NCI-H82 treated with DMSO at 0.1 percent for 48 hours (cell line): ENCODE results near the gene CCDC90B.
A peak's percentile ranks its signal among the peaks of the same experiment; 100 is the strongest.

Source experiments
- DNase-seq: peaks from one replicate; lab custom pipeline; 2025; ENCODE audit not compliant: unreplicated experiment; lab: John Stamatoyannopoulos, UW

CCDC90B gene

DNA sequence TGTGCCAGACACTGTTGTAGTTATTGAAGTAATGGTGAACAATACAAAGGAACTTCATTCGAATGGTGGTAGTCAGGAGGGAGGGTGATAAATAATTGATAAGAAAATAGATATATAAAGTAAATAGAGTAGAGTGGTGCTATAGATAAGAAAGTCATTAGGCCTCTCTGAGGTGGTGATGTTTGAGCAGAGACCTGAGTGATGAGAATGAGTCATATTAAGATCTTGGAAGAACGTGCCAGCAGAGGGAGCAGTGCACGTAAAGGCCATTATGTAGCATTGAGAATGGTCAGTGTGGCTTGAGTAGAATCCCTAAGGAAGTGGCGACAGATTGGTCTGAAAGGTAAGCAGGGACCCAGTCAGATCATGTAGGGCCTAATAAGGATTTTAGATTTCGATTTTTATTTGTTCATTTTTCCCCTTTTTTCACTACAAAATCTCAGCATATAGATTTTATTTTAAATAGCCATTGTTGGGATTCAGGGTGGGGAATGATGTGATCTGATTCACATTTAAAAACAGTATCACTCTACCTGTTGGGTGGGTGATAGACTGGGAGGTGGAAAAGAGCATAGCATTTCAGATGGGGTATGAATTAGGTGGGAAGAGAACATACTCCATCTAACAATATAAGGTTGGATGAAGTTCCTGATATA, 44.7 kb downstream of the CCDC90B start:
- peak; percentile 21 for DNase-seq

DNA sequence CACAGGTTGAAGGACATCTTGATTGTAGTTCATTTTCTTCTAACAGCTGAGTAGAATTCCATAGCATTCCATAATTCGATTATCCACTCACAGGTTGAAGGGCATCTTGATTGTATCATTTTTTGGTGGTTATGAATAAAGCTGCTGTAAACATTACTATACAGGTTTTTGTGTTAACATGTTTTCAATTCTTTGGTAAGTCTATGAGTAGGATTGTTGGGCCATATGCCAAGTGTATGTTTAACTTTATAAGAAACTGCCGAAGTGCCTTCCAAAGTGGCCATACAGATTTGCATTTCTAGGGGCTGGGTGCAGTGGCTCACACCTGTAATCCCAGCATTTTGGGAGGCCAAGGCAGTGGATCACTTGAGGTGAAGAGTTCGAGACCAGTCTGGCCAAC, 48.1 kb downstream of the CCDC90B start:
- DNase-seq = no peak

DNA sequence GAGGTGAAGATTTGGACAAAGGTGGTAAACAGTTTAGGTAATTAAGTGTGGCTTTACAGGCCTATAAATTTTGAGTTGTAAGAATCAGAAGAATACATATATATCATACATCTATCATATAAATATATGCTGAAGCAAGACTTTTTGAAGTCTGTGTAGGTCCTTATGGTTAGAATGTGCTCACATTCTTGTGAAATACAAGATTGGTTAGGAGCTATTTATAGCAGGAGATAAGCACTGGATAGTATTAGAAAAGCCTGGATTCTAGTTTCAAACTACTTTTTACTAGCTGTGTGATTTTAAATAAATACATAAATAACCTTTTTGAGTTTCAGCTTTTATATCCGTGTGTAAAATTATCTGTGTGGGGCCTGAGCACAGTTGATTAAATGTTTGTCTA, 50.3 kb downstream of the CCDC90B start:
- no peak for DNase-seq

DNA sequence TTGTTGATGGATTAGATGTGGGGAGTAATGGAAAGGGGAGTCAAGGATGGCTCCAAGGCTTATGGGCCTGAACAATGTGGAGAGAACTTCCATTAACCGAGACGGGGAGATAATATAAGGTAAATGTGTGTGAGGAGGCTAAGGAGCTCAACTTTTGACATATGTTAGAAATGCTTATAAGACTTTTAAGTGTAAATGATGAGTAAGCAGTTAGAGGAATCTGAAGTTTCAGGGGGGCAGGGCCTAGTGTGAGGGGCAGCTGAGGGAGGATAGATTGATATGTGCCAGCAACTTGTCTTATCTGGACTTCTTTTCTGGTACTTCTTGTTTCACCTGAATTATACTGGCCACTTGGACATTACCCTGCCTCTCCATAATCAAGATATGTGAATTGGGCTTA, 62.7 kb downstream of the CCDC90B start:
- no peak for DNase-seq

DNA sequence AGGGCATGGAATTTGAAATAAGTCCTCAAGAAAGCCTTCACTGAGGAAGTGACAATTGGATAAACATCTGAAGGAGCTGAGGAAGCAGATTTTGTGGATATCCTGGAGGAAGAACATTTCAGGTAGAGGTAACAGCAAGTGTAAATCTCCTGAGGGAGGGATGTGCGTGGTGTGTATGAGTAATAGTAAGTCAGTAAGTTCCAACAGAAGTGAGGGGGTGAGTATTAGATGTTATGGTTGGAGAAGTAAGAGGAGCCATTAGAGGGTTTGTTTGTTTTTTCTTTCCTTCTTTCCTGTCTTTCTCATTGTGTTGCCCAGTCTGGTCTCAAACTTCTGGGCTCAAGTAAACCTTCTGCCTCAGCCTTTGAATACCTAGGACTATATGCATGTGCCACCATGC, 63.7 kb downstream of the CCDC90B start:
- DNase-seq = no peak

DNA sequence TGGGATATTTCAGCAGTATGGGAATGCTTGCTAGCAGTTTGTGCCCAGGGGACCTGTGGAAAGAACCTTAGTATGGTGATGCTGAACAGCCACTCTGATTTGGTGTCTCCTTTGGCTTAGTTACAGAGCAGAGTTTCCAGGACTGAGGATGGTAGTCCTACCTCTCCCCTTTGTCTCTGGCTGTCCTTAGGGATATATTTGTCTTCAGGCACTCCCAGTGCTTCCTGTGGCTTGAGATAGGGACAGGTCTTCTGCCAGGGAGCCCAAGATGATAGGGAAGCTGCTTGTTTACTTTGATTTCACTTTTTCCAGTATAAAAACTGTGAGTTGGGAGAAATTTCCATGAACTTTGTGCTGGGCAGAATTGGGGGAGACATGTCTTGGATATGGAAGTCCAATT, 64.5 kb downstream of the CCDC90B start:
- DNase-seq = no peak

DNA sequence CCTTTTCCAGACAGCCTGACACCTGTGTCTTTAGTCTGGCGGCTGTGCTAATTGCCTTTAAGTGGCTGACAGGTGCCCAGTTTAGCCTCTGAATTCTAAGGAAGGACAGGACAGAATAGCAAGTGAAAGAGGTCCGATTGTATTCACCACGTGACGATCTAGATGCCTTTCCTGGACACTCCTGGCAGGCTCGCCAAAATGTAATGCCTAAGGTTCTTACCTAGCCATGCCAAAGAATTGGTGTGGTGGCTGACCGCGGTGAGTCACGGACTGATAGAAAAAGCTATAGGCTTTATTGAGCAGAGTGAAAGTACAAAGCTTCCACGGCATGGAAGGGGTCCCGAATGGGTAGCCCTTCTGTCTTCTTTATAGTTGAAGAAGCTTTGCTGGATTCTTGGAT, 65.9 kb downstream of the CCDC90B start:
- no peak for DNase-seq

DNA sequence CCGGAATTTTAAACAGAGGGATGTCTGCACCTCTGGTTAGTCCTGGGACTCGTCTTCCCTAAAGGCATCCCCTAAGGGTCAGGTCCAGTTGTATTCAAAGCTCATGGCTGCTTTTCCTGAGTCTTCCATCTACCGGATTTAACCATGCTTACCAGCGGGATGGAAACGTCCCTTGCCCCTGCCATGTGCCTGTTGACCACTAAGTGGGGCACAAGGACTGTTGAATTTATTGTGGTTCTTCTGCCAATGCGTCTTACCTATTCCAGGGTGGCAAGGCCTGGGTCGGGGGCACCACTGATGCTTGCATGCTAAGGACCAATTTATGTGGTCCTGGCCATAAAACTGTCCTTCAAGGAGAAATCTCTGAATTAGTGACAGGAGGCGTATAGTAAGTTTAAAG, 67.1 kb downstream of the CCDC90B start:
- DNase-seq = no peak
